HL-60 (cell line): ENCODE results near the gene RERE.

Source experiments
- DNase-seq, 2 experiments: peaks; one replicate each; pipeline ENCODE4 v3.0.0-alpha.2; 2010 to 2020; ENCODE audit warnings: low read depth in 1 of 2, low spot score in 1 of 2
- H3K27ac ChIP-seq: fragments of 250-450 bp; sonication (Bioruptor Pico); replicated peaks from 2 replicates; pipeline ENCODE4 v1.5.1; 2020; ENCODE audit warnings: mild to moderate bottlenecking, moderate library complexity
- H3K27me3 ChIP-seq: fragments of 250-450 bp; sonication (Bioruptor Pico); 2 replicates; pipeline ENCODE4 v1.5.1; 2021; ENCODE audit warnings: mild to moderate bottlenecking, moderate library complexity; ENCODE audit not compliant: insufficient read depth, poor library complexity, severe bottlenecking
- H3K4me3 ChIP-seq: replicated peaks from 2 replicates; pipeline ENCODE4 v1.5.1; 2011; ENCODE audit warnings: mild to moderate bottlenecking, control low read depth, low read length; ENCODE audit not compliant: insufficient read depth
- CTCF ChIP-seq: IDR thresholded peaks from one replicate; pipeline ENCODE4 v1.5.1; 2011; ENCODE audit warnings: low read length, control low read depth, inconsistent platforms; ENCODE audit not compliant: insufficient read depth
- GABPA ChIP-seq: IDR thresholded peaks from 2 replicates; pipeline ENCODE4 v1.6.1; 2012; ENCODE audit warnings: low read depth
- POLR2AphosphoS5 ChIP-seq: IDR thresholded peaks from 2 replicates; pipeline ENCODE4 v1.6.1; 2012; ENCODE audit warnings: low read depth
- REST ChIP-seq: IDR thresholded peaks from 2 replicates; pipeline ENCODE4 v1.6.1; 2012; ENCODE audit warnings: low read depth; ENCODE audit not compliant: insufficient replicate concordance
- SPI1 ChIP-seq: IDR thresholded peaks from 2 replicates; pipeline ENCODE4 v1.6.1; 2012; ENCODE audit warnings: low read depth, mild to moderate bottlenecking, borderline replicate concordance

RERE gene

DNA sequence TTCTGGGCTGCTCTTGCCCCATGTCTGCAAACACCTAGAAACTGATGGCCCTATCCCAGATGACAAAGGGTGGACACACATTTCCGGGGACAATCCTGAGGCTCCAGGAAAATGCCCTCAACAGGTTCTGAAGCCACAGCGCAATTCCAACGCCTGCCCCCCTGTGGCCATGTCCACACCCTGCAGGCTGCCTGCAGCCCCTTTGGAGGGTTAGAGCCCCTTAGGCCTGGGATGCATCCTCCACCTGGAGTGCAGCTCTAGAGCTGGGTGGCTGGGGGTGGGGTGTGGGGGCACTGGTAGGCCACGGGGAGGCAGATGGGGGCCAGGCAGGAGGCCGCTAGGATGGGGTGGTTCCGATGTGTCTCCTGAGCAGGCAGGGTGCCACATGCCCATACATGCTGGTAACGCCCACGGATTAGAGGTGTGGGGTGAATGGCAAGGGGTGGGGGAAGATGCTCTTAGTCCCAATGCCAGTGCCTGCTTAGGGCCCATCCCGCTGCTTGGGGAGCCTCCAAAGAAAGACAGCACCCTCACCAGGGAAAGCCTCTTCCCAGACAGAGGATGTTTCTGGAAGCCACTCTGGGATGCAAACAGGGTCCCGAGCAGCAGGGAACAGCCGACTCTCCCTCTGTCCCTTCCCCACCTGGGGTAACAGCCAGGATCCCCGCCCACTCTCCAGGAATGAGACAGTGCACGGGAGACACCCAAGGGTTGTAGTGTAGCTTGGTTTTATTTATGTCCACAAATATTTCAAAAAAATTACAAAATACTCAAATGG is 465.6 kb downstream of the RERE start:
- H3K4me3 ChIP-seq: no peak overlapping the region
- peak; percentile 23 for TF ChIP-seq CTCF
- TF ChIP-seq GABPA: no peak
- TF ChIP-seq POLR2AphosphoS5: peak; percentile 15
- TF ChIP-seq SPI1: no peak
- no peak for TF ChIP-seq REST
- H3K27me3 ChIP-seq: peaks cover 2% of the 10 kb centered on the region
- peak in 1 of 2 experiments; percentile 13 for DNase-seq
- H3K27ac ChIP-seq: no peak overlapping the region

- Histone ChIP-seq H3K27me3 (peaks cover 2% of the 10 kb centered on the region), H3K27ac (no peak overlapping the region), H3K4me3 (no peak overlapping the region)
- TF ChIP-seq POLR2AphosphoS5 (peak; percentile 24; the same call in 1 of the 2 replicates), SPI1 (no peak)
- no peak for DNase-seq
These were observed 466.3 kb downstream of the RERE start for GRCh38 chr1:8350914-8351684.

GRCh38 chr1:8349961-8350360 is 467.5 kb downstream of the RERE start:
- TF ChIP-seq SPI1: no peak
- no peak for TF ChIP-seq GABPA
- TF ChIP-seq POLR2AphosphoS5: no peak
- TF ChIP-seq CTCF: no peak
- TF ChIP-seq REST: no peak
- H3K4me3 ChIP-seq: no peak overlapping the region
- peaks cover 2% of the 10 kb centered on the region for H3K27me3 ChIP-seq
- no peak overlapping the region for H3K27ac ChIP-seq
- DNase-seq: no peak

DNA sequence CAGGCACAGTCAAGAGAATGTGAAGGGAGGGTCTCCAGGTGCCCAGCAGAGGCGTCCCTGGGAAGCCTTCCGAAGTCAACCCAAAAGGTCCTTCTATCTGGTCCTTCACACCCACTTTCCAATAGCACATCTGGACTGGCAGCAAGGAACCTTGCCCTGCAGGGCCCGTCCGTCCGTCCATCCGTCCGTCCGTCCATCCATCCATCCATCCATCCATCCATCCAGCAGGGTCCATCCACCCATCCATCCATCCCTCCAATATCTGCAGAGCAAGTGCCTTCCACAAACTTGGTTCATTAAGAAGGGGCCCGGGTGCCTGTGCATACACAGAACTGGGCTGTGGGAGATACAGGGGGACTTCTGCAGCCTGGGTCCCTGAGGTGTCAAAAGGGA is 468.0 kb downstream of the RERE start:
- Histone ChIP-seq H3K4me3 (no peak overlapping the region), H3K27ac (no peak overlapping the region), H3K27me3 (peaks cover 2% of the 10 kb centered on the region)
- TF ChIP-seq CTCF (no peak), SPI1 (no peak), REST (no peak), GABPA (no peak), POLR2AphosphoS5 (no peak)
- DNase-seq: no peak
